GM11168 (cell line): Measurements from ENCODE around the gene IGLON5.

Experiments
- in situ Hi-C: fragments of 300-500 bp; cut with MboI; formaldehyde crosslinking; loops from one replicate; pipeline ENCODE4 v1.12.0; 2022; ENCODE audit warnings: low sequenced_read_pairs; ENCODE audit not compliant: unreplicated experiment

IGLON5 gene

GRCh38 chr19:51337141-51337860 is 25.9 kb downstream of the IGLON5 start:
- in situ Hi-C loops, result loop anchor here (10.0 kb wide), 1 partner anchor 328 kb away; no protein-coding TSS in a partner anchor

- in situ Hi-C loops, result loop anchor here (10.0 kb wide), 1 partner anchor 327 kb away; no protein-coding TSS in a partner anchor
Measured at GRCh38 chr19:51337861-51338562, 26.6 kb downstream of the IGLON5 start.

- in situ Hi-C loops, result loop anchor here (10.0 kb wide), 1 partner anchor 326 kb away; no protein-coding TSS in a partner anchor
Measured at GRCh38 chr19:51338563-51339312, 27.3 kb downstream of the IGLON5 start.

- in situ Hi-C loops, result loop anchor here (10.0 kb wide), 1 partner anchor 326 kb away; no protein-coding TSS in a partner anchor
Measured at GRCh38 chr19:51339313-51339686, 27.9 kb downstream of the IGLON5 start.

- in situ Hi-C loops, result loop anchor here (10.0 kb wide), 1 partner anchor 325 kb away; no protein-coding TSS in a partner anchor
Measured at GRCh38 chr19:51339687-51340656, 28.5 kb downstream of the IGLON5 start.

GRCh38 chr19:51341066-51341465 is 29.6 kb downstream of the IGLON5 start:
- in situ Hi-C loops, result no loop called here

- in situ Hi-C loops, result no loop called here
Measured at GRCh38 chr19:51341976-51342580, 30.6 kb downstream of the IGLON5 start, which contains the start of gene VSIG10L. VSIG10L (minus strand) TSS chr19:51342139; CDS start chr19:51342124, 15 bp downstream.

GRCh38 chr19:51342631-51343569 is 31.5 kb downstream of the IGLON5 start:
- in situ Hi-C loops, result no loop called here

- in situ Hi-C loops, result no loop called here
Measured at GRCh38 chr19:51345076-51345620, 33.7 kb downstream of the IGLON5 start.

GRCh38 chr19:51346742-51347141 is 35.3 kb downstream of the IGLON5 start:
- in situ Hi-C loops, result no loop called here

GRCh38 chr19:51347209-51347928 is 35.9 kb downstream of the IGLON5 start:
- in situ Hi-C loops, result no loop called here

- in situ Hi-C loops, result no loop called here
Measured at GRCh38 chr19:51351266-51351990, 40.0 kb downstream of the IGLON5 start.

GRCh38 chr19:51352783-51353360 is 41.4 kb downstream of the IGLON5 start:
- in situ Hi-C loops, result no loop called here

- in situ Hi-C loops, result no loop called here
Measured at GRCh38 chr19:51354103-51354741, 42.8 kb downstream of the IGLON5 start.

- in situ Hi-C loops, result no loop called here
Measured at GRCh38 chr19:51354742-51355148, 43.3 kb downstream of the IGLON5 start.
